ENCODE measurements around the gene CLN6. TPM values are rescaled to one million over a fixed set of nuclear protein-coding genes. Genes with fewer than 3 reads are reported as not detected.

The CLN6 gene
- total RNA-seq, 1 donor from 2014 or later, result 10.3 TPM

Other genes starting within 250 kb of the CLN6 start
- gene PIAS1, start 175.4 kb downstream of the CLN6 start, total RNA-seq, result 8.1 and 12.7 TPM in 2 replicates
- 1.1 and 1.4 TPM in 2 replicates for gene CALML4, start 24.4 kb downstream of the CLN6 start, total RNA-seq
- gene FEM1B, start 48.0 kb upstream of the CLN6 start, total RNA-seq, result 26.4 and 34.3 TPM in 2 replicates
- gene ITGA11, start 202.4 kb upstream of the CLN6 start, total RNA-seq, result 6.3 and 8.7 TPM in 2 replicates

All from lung microvascular endothelial cell (primary cell).